Hindlimb muscle (tissue), 1 donor: ENCODE data around the gene PLEKHG4B. TPM values are rescaled to one million over a fixed set of nuclear protein-coding genes. Genes with fewer than 3 reads are reported as not detected.
"Not testable (repeated sequence)": the region's sequence is repeated elsewhere in the genome, so short reads cannot be mapped to it uniquely, and the experiment has no call there.

Source experiments
- DNase-seq: peaks from one replicate; pipeline ENCODE4 v3.0.0-alpha.2; 2013
- polyA plus RNA-seq: library from polyadenylated mRNA; unstranded; fragments of 120-200 nt; gene quantifications from one replicate; pipeline ENCODE4 v1.2.1, GENCODE V29; 2013; ENCODE audit not compliant: insufficient read length

Gene PLEKHG4B
- polyA plus RNA-seq, 1 donor, result 0.39 TPM

GRCh38 chr5:188488-189481, 96.8 kb downstream of the PLEKHG4B start:
- peak; percentile 90 for DNase-seq

GRCh38 chr5:189486-189885, 97.5 kb downstream of the PLEKHG4B start:
- DNase-seq, result no peak

GRCh38 chr5:189976-190365, 98.0 kb downstream of the PLEKHG4B start:
- DNase-seq, result no peak

GRCh38 chr5:190366-191035, 98.5 kb downstream of the PLEKHG4B start:
- DNase-seq, result no peak

- DNase-seq, result peak; percentile 31
These were observed 99.3 kb downstream of the PLEKHG4B start, which contains the start of gene LRRC14B for GRCh38 chr5:191036-191948. Gene LRRC14B, plus strand, starts transcription at chr5:191495. Its CDS starts 44 bp downstream, at chr5:191539.

- no peak for DNase-seq
These were observed 100.2 kb downstream of the PLEKHG4B start for GRCh38 chr5:191949-192690.

- no peak for DNase-seq
These were observed 100.7 kb downstream of the PLEKHG4B start for GRCh38 chr5:192691-192969.

- no peak for DNase-seq
These were observed 101.2 kb downstream of the PLEKHG4B start for GRCh38 chr5:192970-193831.

GRCh38 chr5:194102-194501, 102.1 kb downstream of the PLEKHG4B start:
- DNase-seq, result no peak

- DNase-seq, result no peak
These were observed 102.7 kb downstream of the PLEKHG4B start for GRCh38 chr5:194603-195209.

GRCh38 chr5:195401-196160, 103.6 kb downstream of the PLEKHG4B start:
- DNase-seq, result no peak

- no peak for DNase-seq
These were observed 104.4 kb downstream of the PLEKHG4B start for GRCh38 chr5:196350-196749.

GRCh38 chr5:197031-197430, 105.1 kb downstream of the PLEKHG4B start:
- DNase-seq, result not testable (repeated sequence)

- DNase-seq, result no peak
These were observed 106.0 kb downstream of the PLEKHG4B start for GRCh38 chr5:197892-198489.

- DNase-seq, result no peak
These were observed 106.7 kb downstream of the PLEKHG4B start for GRCh38 chr5:198516-199196.

GRCh38 chr5:199197-199949, 107.4 kb downstream of the PLEKHG4B start:
- no peak for DNase-seq

GRCh38 chr5:199950-200645, 108.1 kb downstream of the PLEKHG4B start:
- no peak for DNase-seq
